Calu3 (cell line): ENCODE data around the gene HCRT. TPM values are rescaled to one million over a fixed set of nuclear protein-coding genes. Genes with fewer than 3 reads are reported as not detected.

Experiments used
- BruUV-seq: library from RNA; stranded (reverse); fragments of 400-500 nt; replicated peaks from 2 replicates; lab custom pipeline; 2021; lab: Mats Ljungman, UMichigan
- CTCF ChIA-PET: fragments of 300-600 bp; sonication (Branson Sonifier 250); formaldehyde crosslinking; loops from one replicate; lab custom pipeline; 2022; ENCODE audit warnings: antibody characterized with exemption; lab: Charles Lee
- DNase-seq: peaks from one replicate; pipeline ENCODE4 v3.0.0; 2022
- H3K27ac Mint-ChIP-seq: one replicate; pipeline ENCODE4 v1.8.0; 2022; ENCODE audit warnings: mixed read lengths; ENCODE audit not compliant: unreplicated experiment
- H3K27me3 Mint-ChIP-seq: one replicate; pipeline ENCODE4 v1.8.0; 2022; ENCODE audit warnings: mixed read lengths; ENCODE audit not compliant: unreplicated experiment
- H3K36me3 Mint-ChIP-seq: one replicate; pipeline ENCODE4 v1.8.0; 2022; ENCODE audit warnings: mild to moderate bottlenecking, moderate library complexity, mixed read lengths; ENCODE audit not compliant: insufficient read depth, unreplicated experiment
- H3K4me1 Mint-ChIP-seq: one replicate; pipeline ENCODE4 v1.8.0; 2022; ENCODE audit warnings: mild to moderate bottlenecking, low read depth, mixed read lengths; ENCODE audit not compliant: unreplicated experiment
- H3K4me3 Mint-ChIP-seq: one replicate; pipeline ENCODE4 v1.8.0; 2022; ENCODE audit warnings: mild to moderate bottlenecking, low read depth, moderate library complexity, mixed read lengths; ENCODE audit not compliant: unreplicated experiment
- H3K9me3 Mint-ChIP-seq: one replicate; pipeline ENCODE4 v1.8.0; 2022; ENCODE audit warnings: low read depth, mixed read lengths; ENCODE audit not compliant: unreplicated experiment
- CTCF ChIP-seq: fragments of 200-600 bp; IDR thresholded peaks from one replicate; pipeline ENCODE4 v1.8.0; 2022; ENCODE audit warnings: antibody characterized with exemption; ENCODE audit not compliant: unreplicated experiment
- intact Hi-C: fragments of 100-400 bp; cut with micrococcal nuclease; formaldehyde crosslinking; loops from one replicate; pipeline ENCODE4 v1.10.0; 2022; ENCODE audit not compliant: unreplicated experiment
- total RNA-seq: library from RNA; stranded (reverse); gene quantifications from 2 replicates; pipeline ENCODE4 v1.2.3, GENCODE V29; 2022

HCRT gene
- total RNA-seq, 1 experiment from 2014 or later: not detected

- H3K27me3 Mint-ChIP-seq: peaks cover 66% of the 10 kb centered on the region
- H3K36me3 Mint-ChIP-seq: peaks cover 5% of the 10 kb centered on the region
- peaks cover 35% of the 10 kb centered on the region for H3K4me1 Mint-ChIP-seq
- CTCF ChIA-PET: interaction anchor here (0.6 to 1.4 kb wide), 4 partner anchors 10 to 26 kb away, joined by 3 read pairs; partner anchors contain the start of gene GHDC
- TF ChIP-seq CTCF: no peak
- no peak for DNase-seq
- no peak overlapping the region for H3K27ac Mint-ChIP-seq
- no peaks in the 10 kb centered on the region for H3K9me3 Mint-ChIP-seq
- BruUV-seq: no TSS peak
- H3K4me3 Mint-ChIP-seq: no peak overlapping the region
- intact Hi-C loops: no loop called here
These were observed 5.3 kb downstream of the HCRT start for GRCh38 chr17:42179911-42180410.

GRCh38 chr17:42179335-42179734, 5.9 kb downstream of the HCRT start:
- H3K36me3 Mint-ChIP-seq: peaks cover 5% of the 10 kb centered on the region
- no TSS peak for BruUV-seq
- no peak for TF ChIP-seq CTCF
- CTCF ChIA-PET: interaction anchor here (0.6 to 1.4 kb wide), 3 partner anchors 10 to 27 kb away, joined by 3 read pairs; no protein-coding TSS in a partner anchor
- no peak overlapping the region for H3K27ac Mint-ChIP-seq
- DNase-seq: no peak
- H3K9me3 Mint-ChIP-seq: no peaks in the 10 kb centered on the region
- H3K4me3 Mint-ChIP-seq: no peak overlapping the region
- peaks cover 73% of the 10 kb centered on the region for H3K27me3 Mint-ChIP-seq
- peaks cover 28% of the 10 kb centered on the region for H3K4me1 Mint-ChIP-seq
- intact Hi-C loops: no loop called here

GRCh38 chr17:42178817-42179216, 6.4 kb downstream of the HCRT start:
- no TSS peak for BruUV-seq
- Mint-ChIP-seq H3K4me1 (peaks cover 23% of the 10 kb centered on the region), H3K36me3 (peaks cover 2% of the 10 kb centered on the region), H3K27ac (no peak overlapping the region), H3K27me3 (peaks cover 74% of the 10 kb centered on the region), H3K9me3 (no peaks in the 10 kb centered on the region), H3K4me3 (no peak overlapping the region)
- intact Hi-C loops: no loop called here
- peak; percentile 30 for DNase-seq
- TF ChIP-seq CTCF: no peak
- CTCF ChIA-PET: interaction anchor here (1.3 to 1.4 kb wide), 2 partner anchors 11 to 25 kb away, joined by 3 read pairs; no protein-coding TSS in a partner anchor

GRCh38 chr17:42177684-42178083, 7.6 kb downstream of the HCRT start:
- H3K9me3 Mint-ChIP-seq: no peaks in the 10 kb centered on the region
- peaks cover 83% of the 10 kb centered on the region for H3K27me3 Mint-ChIP-seq
- H3K4me3 Mint-ChIP-seq: no peak overlapping the region
- CTCF ChIA-PET: no interaction called here
- no peaks in the 10 kb centered on the region for H3K36me3 Mint-ChIP-seq
- no peak for TF ChIP-seq CTCF
- no peak overlapping the region for H3K27ac Mint-ChIP-seq
- peaks cover 12% of the 10 kb centered on the region for H3K4me1 Mint-ChIP-seq
- BruUV-seq: no TSS peak
- no peak for DNase-seq
- intact Hi-C loops: no loop called here
